Endothelial cell of umbilical vein (primary cell): ENCODE results near the gene KCNQ5. TPM values are rescaled to one million over a fixed set of nuclear protein-coding genes. Genes with fewer than 3 reads are reported as not detected.

Experiments used
- BruUV-seq: library from RNA; stranded (reverse); fragments of 400-500 nt; replicated peaks from 2 replicates; lab custom pipeline; 2021; lab: Mats Ljungman, UMichigan
- CTCF ChIA-PET: fragments of 300-600, 350-600 bp; sonication (Branson Sonifier 250); formaldehyde crosslinking; loops from one replicate; lab custom pipeline; 2021; ENCODE audit warnings: antibody characterized with exemption, inconsistent platforms; lab: Charles Lee
- POLR2A ChIA-PET: fragments of 300-600, 350-600 bp; sonication (Branson Sonifier 250); formaldehyde crosslinking; loops from one replicate; lab custom pipeline; 2021; ENCODE audit warnings: antibody characterized with exemption, inconsistent platforms; lab: Charles Lee
- DNase-seq: peaks from one replicate; pipeline ENCODE4 v3.0.0-alpha.2; 2011; ENCODE audit warnings: low read depth, low spot score
- FAIRE-seq: peaks from 2 replicates; lab custom pipeline; 2011; peaks lifted over from hg19 to GRCh38; lab: Jason Lieb, UNC
- H2AFZ ChIP-seq: 2 replicates; pipeline ENCODE4 v1.6.0; 2012; ENCODE audit warnings: low read depth, low read length, control low read depth, inconsistent platforms
- H3K27ac ChIP-seq: 2 replicates; pipeline ENCODE4 v1.5.1; 2011; ENCODE audit warnings: low read depth, mild to moderate bottlenecking, control low read depth, low read length, moderate library complexity; ENCODE audit not compliant: insufficient read depth
- H3K27me3 ChIP-seq, 2 experiments: 2 replicates each; pipeline versions ENCODE4 v1.6.0 to v1.6.1; 2011; ENCODE audit warnings: low read length in 2 of 2, mixed read lengths in 1 of 2; ENCODE audit not compliant: control insufficient read depth in 2 of 2, insufficient read depth in 2 of 2
- H3K36me3 ChIP-seq, 2 experiments: 2 replicates in 1 of 2; 3 replicates in 1 of 2; pipeline ENCODE4 v1.5.1; 2011; ENCODE audit warnings: low read length in 2 of 2, mild to moderate bottlenecking in 1 of 2, moderate library complexity in 1 of 2; ENCODE audit not compliant: control insufficient read depth in 2 of 2, insufficient read depth in 2 of 2; ENCODE audit errors: extremely low read depth in 1 of 2
- H3K4me1 ChIP-seq: 3 replicates; pipeline ENCODE4 v1.5.1; 2011; ENCODE audit warnings: mild to moderate bottlenecking, low read length; ENCODE audit not compliant: control insufficient read depth, insufficient read depth; ENCODE audit errors: extremely low read depth
- H3K4me2 ChIP-seq: 2 replicates; pipeline ENCODE4 v1.6.1; 2011; ENCODE audit warnings: low read length, control low read depth, mixed read lengths; ENCODE audit not compliant: insufficient read depth
- H3K4me3 ChIP-seq, 3 experiments: fragments of 200-600 bp in 1 of 3; sonication (generic), shearing (Covaris generic) in 1 of 3; replicated peaks in 1 of 3; 2 replicates each; pipeline ENCODE4 v1.5.1; 2011 to 2016; ENCODE audit warnings: control low read depth in 3 of 3, low read length in 3 of 3, mild to moderate bottlenecking in 2 of 3, inconsistent platforms in 1 of 3, low read depth in 1 of 3, moderate library complexity in 1 of 3; ENCODE audit not compliant: insufficient read depth in 1 of 3
- H3K79me2 ChIP-seq: 2 replicates; pipeline ENCODE4 v1.6.0; 2012; ENCODE audit warnings: low read length, inconsistent platforms; ENCODE audit not compliant: control insufficient read depth, insufficient read depth
- H3K9ac ChIP-seq: replicated peaks from 2 replicates; pipeline ENCODE3; 2011; ENCODE audit warnings: low read length, control low read depth; ENCODE audit not compliant: insufficient read depth; ENCODE audit errors: extremely low read depth
- H3K9me1 ChIP-seq: replicated peaks from 3 replicates; pipeline ENCODE4 v1.6.0; 2011; ENCODE audit warnings: mild to moderate bottlenecking, low read length; ENCODE audit not compliant: control insufficient read depth, insufficient read depth; ENCODE audit errors: extremely low read depth
- H3K9me3 ChIP-seq: replicated peaks from 2 replicates; pipeline ENCODE4 v1.5.1; 2012; ENCODE audit warnings: low read length, inconsistent platforms; ENCODE audit not compliant: control insufficient read depth, insufficient read depth
- H4K20me1 ChIP-seq: replicated peaks from 2 replicates; pipeline ENCODE3; 2011; ENCODE audit warnings: mild to moderate bottlenecking, low read length; ENCODE audit not compliant: control insufficient read depth, insufficient read depth; ENCODE audit errors: extremely low read depth
- EZH2 ChIP-seq: IDR thresholded peaks from 2 replicates; pipeline ENCODE4 v1.6.1; 2012; ENCODE audit warnings: borderline replicate concordance, low read depth, mild to moderate bottlenecking, moderate library complexity, low read length, inconsistent platforms; ENCODE audit not compliant: severe bottlenecking
- FOS ChIP-seq: IDR thresholded peaks from 2 replicates; pipeline ENCODE4 v1.6.1; 2011; ENCODE audit warnings: mild to moderate bottlenecking, low read length, moderate library complexity, borderline replicate concordance; ENCODE audit not compliant: insufficient read depth
- GATA2 ChIP-seq: IDR thresholded peaks from 2 replicates; pipeline ENCODE4 v1.7.0; 2011; ENCODE audit warnings: low read depth, mild to moderate bottlenecking, moderate library complexity, mixed read lengths, low read length; ENCODE audit not compliant: insufficient read length, insufficient read depth
- JUN ChIP-seq: IDR thresholded peaks from 2 replicates; pipeline ENCODE4 v1.6.1; 2011; ENCODE audit warnings: borderline replicate concordance, low read depth; ENCODE audit not compliant: insufficient read length, insufficient read depth
- MYC ChIP-seq: IDR thresholded peaks from one replicate; pipeline ENCODE4 v1.6.1; 2011; ENCODE audit warnings: mild to moderate bottlenecking, low read depth, low read length
- POLR2A ChIP-seq: IDR thresholded peaks from 2 replicates; pipeline ENCODE4 v1.6.1; 2012; ENCODE audit warnings: low read depth, mild to moderate bottlenecking, control low read depth, low read length
- POLR2AphosphoS5 ChIP-seq: IDR thresholded peaks from 2 replicates; pipeline ENCODE4 v1.6.1; 2012; ENCODE audit warnings: low read depth, mild to moderate bottlenecking, control low read depth, low read length, moderate library complexity; ENCODE audit not compliant: insufficient read depth
- dilution Hi-C: fragments of 300-500 bp; cut with MboI; formaldehyde crosslinking; loops from one replicate; pipeline ENCODE4 v1.15.0; 2019; ENCODE audit warnings: low sequenced_read_pairs; ENCODE audit not compliant: extremely low pct_ligation_motif_present
- intact Hi-C: fragments of 100-400 bp; cut with micrococcal nuclease; formaldehyde crosslinking; loops from one replicate; pipeline ENCODE4 v1.10.0; 2022
- polyA plus RNA-seq, 4 experiments: library from polyadenylated mRNA; depleted of rRNA in 3 of 4; stranded (reverse) in 3 of 4; unstranded in 1 of 4; fragments of >200 nt; gene quantifications; 2 replicates each; pipeline versions ENCODE4 v1.2.1 to v1.2.3, GENCODE V29; 2011 to 2012; ENCODE audit warnings: missing spikeins in 1 of 4
- total RNA-seq: library from RNA; stranded (reverse); gene quantifications from 2 replicates; pipeline ENCODE4 v1.2.3, GENCODE V29; 2021
- TF ChIP-seq, protein P1 (sequence below), 2 donors: IDR thresholded peaks; 1 replicate in 1 of 2; 2 replicates in 1 of 2; pipeline ENCODE4 v1.5.1; 2011; ENCODE audit warnings: low read length in 2 of 2, mild to moderate bottlenecking in 2 of 2, moderate library complexity in 2 of 2, control low read depth in 1 of 2, inconsistent platforms in 1 of 2, low read depth in 1 of 2; ENCODE audit not compliant: insufficient read depth in 1 of 2; ENCODE audit errors: extremely low read depth in 1 of 2
- TF ChIP-seq, protein P2 (sequence below): IDR thresholded peaks from 2 replicates; pipeline ENCODE4 v1.6.1; 2011; ENCODE audit not compliant: insufficient read depth, insufficient read length

KCNQ5 gene
- total and polyA plus RNA-seq, 2 donors (not counting 3 experiments of a cell fraction or from before 2014, with no cell fraction given), result 0.22 TPM; not detected in 1

DNA sequence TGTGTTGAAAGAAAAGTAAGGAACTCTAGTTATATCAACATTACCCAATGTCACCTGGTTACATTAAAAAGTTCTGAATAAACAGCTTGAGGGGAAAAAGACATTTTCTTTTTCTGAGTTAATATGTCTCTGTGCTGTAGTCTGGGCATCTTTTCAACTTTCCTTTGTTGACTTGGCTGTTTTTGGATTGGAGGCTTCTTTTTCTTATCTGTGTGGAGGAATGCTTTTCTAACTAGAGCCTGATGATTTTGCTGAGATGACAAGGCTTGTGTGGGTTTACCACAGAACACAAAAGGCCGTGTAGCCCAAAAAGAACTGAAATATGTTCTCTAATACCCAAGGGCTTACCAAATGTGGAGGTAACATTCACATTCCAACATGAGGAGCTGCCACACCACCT lies 161.8 kb downstream of the KCNQ5 start:
- H3K27ac ChIP-seq, result no peak overlapping the region
- no peaks in the 10 kb centered on the region for H3K9me3 ChIP-seq
- H3K4me1 ChIP-seq, result no peaks in the 10 kb centered on the region
- H3K27me3 ChIP-seq, result no peaks in the 10 kb centered on the region
- no peak overlapping the region for H3K9ac ChIP-seq
- H3K4me2 ChIP-seq, result no peak overlapping the region
- POLR2A ChIA-PET, result no interaction called here
- H2AFZ ChIP-seq, result no peak overlapping the region
- CTCF ChIA-PET, result no interaction called here
- no peaks in the 10 kb centered on the region for H3K9me1 ChIP-seq
- TF ChIP-seq FOS (no peak), JUN (no peak), MYC (no peak), GATA2 (no peak), EZH2 (no peak), POLR2A (no peak), POLR2AphosphoS5 (no peak)
- TF ChIP-seq, protein P1, sequence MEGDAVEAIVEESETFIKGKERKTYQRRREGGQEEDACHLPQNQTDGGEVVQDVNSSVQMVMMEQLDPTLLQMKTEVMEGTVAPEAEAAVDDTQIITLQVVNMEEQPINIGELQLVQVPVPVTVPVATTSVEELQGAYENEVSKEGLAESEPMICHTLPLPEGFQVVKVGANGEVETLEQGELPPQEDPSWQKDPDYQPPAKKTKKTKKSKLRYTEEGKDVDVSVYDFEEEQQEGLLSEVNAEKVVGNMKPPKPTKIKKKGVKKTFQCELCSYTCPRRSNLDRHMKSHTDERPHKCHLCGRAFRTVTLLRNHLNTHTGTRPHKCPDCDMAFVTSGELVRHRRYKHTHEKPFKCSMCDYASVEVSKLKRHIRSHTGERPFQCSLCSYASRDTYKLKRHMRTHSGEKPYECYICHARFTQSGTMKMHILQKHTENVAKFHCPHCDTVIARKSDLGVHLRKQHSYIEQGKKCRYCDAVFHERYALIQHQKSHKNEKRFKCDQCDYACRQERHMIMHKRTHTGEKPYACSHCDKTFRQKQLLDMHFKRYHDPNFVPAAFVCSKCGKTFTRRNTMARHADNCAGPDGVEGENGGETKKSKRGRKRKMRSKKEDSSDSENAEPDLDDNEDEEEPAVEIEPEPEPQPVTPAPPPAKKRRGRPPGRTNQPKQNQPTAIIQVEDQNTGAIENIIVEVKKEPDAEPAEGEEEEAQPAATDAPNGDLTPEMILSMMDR (IDR thresholded peaks at IDR 0.05; ENCODE audit: extremely low read depth in 1 of 2, insufficient read depth in 1 of 2, low read depth in 1 of 2, low read length in 2 of 2), result no peak
- TF ChIP-seq, protein P2, sequence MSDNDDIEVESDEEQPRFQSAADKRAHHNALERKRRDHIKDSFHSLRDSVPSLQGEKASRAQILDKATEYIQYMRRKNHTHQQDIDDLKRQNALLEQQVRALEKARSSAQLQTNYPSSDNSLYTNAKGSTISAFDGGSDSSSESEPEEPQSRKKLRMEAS, result no peak
- H3K4me3 ChIP-seq, result no peak overlapping the region
- intact Hi-C loops (no loop called here), dilution Hi-C loops (no loop called here)
- DNase-seq (no peak), FAIRE-seq (no peak)
- no peaks in the 10 kb centered on the region for H4K20me1 ChIP-seq
- H3K79me2 ChIP-seq, result no peaks in the 10 kb centered on the region
- H3K36me3 ChIP-seq, result no peaks in the 10 kb centered on the region
- BruUV-seq, result no TSS peak
